IPS DF 19.7 (cell line): ENCODE results near the gene ALG1L2.
"Not testable (repeated sequence)": the region's sequence is repeated elsewhere in the genome, so short reads cannot be mapped to it uniquely, and the experiment has no call there.

Experiments
- DNase-seq: peaks from one replicate; pipeline ENCODE4 v3.0.0-alpha.2; 2013; ENCODE audit warnings: low read depth, low spot score

The ALG1L2 gene

DNA sequence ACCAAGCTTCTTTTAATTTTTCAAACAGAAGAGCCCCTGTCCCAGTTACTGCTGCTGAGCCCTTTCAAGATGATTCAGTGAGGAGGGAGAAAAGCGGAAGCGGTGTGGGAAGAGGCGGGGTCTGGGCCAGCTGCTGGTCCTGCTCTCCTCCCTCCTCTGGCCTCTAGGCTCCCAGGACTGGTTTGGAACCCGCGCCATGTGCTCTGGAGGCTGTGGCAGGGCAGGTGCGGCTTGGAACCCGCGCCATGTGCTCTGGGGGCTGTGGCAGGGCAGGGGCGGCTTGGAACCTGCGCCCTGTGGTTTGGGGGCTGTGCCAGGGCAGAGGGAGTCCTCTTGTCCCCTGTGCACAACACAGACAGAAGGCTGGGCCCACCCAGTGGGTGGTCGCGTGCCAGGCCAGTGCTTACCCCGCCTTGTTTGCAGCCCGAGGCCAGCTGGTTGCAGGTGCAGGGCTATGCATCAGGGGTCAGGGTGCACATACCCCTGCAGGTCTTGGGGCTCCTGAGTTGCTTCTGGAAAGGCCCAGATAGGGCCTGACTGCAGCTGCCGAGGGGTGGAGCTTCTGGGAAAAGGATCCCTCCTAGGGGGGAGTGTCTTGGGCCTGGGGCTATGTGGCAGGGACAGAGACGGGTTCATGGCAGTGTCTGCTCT is 12.2 kb downstream of the ALG1L2 start:
- no peak for DNase-seq

GRCh38 chr3:130094491-130094941 is 12.9 kb downstream of the ALG1L2 start:
- DNase-seq, result not testable (repeated sequence)

DNA sequence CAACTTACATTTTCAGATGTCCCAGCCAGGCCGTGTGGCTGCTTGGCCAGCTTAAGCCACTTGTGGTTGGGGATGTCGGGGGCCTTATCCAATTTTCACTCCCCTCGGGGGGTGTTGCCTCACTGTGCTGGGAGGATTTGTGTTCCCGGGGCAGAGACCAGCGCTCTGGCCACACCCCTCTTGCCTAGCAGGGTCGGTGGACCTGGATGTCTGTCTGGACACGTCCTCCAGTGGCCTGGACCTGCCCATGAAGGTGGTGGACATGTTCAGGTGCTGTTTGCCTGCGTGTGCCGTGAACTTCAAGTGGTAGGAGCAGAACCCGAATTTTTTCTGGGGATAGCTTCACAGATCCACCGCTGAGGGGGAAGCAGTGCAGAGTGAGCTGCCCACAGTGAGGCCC is 14.2 kb downstream of the ALG1L2 start:
- not testable (repeated sequence) for DNase-seq

DNA sequence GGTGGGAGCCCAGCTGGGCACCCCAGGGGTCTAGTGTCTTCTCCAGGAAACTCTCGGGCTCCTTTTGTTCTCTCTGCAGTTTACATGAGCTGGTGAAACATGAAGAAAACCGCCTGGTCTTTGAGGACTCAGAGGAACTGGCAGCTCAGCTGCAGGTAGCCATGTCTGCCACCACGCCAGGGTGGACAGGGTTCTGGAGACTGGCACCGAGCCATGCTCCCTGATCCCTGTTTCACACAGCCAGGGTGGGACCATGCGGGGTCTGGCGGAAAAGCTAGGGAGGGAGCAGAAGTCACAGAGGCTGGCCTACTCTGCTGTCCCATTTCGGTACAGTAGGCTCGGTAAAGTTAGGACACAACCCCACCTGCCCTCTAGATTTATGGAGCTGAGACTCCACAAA is 15.5 kb downstream of the ALG1L2 start:
- not testable (repeated sequence) for DNase-seq

GRCh38 chr3:130097690-130098638 is 16.3 kb downstream of the ALG1L2 start:
- DNase-seq, result not testable (repeated sequence)

GRCh38 chr3:130098639-130099385 is 17.2 kb downstream of the ALG1L2 start:
- not testable (repeated sequence) for DNase-seq

DNA sequence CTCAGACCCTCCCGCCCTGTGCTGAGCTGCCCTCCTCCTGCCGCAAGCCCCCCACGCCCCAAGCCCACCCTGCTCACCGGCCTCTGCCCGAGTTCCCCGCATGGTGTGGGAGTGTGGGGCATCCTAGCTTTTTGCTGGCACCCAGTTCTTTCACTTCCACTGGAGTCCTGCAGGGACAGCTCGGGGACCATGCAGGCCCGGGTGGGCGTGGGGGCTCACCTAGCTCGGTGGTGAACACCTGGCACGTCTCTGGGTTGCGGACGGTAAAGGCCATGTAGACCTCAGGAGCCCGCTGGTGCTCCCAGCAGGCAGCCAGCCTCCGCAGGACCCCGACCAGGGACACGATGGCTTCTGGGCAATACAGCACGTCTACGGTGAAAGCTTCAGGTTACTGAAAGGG is 20.9 kb downstream of the ALG1L2 start:
- not testable (repeated sequence) for DNase-seq

DNA sequence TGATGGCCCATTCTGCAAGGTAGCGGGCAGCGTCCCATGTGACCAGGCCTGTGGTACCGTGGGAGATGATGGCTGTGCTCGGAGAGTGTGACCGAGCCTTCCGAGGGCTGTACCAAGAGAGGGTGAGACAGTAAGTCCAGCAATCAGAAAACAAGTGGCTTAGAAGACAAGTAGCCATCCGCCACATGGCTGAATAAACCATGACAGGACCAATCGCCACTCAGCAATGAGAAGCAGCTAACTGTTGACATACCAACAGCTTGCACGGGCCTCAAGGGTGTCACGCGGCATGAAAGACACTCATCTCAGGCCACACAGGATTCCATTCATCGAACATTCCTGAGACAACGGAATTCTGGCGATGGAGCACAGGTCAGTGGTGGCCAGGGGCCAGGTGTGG is 22.6 kb downstream of the ALG1L2 start:
- DNase-seq, result not testable (repeated sequence)

- not testable (repeated sequence) for DNase-seq
These were observed 25.8 kb downstream of the ALG1L2 start for GRCh38 chr3:130107333-130107995.

GRCh38 chr3:130108836-130109585 is 27.4 kb downstream of the ALG1L2 start:
- DNase-seq, result not testable (repeated sequence)

GRCh38 chr3:130110386-130111169 is 28.9 kb downstream of the ALG1L2 start:
- DNase-seq, result not testable (repeated sequence)

DNA sequence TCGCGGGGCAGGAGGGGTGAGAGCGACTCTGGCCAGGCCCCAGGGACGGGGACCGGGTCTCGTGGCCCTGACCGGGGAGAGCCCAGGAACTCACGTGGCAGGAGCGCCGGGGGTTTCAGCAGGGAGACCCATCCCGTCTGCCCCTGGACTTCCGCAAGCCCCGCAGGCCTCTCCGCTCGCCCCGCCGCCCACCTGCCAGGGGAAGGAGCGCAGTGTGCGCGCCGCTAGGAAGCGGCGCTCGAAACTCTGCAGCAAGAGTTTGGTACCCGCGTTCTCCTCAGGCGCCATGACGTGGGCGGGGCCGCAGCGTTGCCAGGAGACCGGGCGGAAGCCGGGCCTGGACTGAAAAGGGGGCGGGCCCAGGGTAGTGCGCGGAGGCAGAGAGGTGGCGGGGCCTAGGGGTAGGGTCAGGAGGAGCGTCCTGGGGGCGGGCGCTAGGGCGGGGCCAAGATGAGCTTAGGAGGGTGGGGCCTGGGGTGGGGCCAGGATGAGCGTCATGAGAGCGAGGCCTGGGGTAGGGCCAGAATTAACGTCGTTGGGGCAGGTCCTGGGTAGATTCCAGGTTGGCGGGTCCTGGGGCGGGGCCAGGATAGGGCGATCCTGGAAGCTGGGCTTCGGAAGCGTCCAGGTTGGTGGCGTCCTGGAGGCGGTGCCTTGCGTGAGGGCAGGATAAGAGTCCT is 29.7 kb downstream of the ALG1L2 start:
- peak; percentile 60 for DNase-seq

DNA sequence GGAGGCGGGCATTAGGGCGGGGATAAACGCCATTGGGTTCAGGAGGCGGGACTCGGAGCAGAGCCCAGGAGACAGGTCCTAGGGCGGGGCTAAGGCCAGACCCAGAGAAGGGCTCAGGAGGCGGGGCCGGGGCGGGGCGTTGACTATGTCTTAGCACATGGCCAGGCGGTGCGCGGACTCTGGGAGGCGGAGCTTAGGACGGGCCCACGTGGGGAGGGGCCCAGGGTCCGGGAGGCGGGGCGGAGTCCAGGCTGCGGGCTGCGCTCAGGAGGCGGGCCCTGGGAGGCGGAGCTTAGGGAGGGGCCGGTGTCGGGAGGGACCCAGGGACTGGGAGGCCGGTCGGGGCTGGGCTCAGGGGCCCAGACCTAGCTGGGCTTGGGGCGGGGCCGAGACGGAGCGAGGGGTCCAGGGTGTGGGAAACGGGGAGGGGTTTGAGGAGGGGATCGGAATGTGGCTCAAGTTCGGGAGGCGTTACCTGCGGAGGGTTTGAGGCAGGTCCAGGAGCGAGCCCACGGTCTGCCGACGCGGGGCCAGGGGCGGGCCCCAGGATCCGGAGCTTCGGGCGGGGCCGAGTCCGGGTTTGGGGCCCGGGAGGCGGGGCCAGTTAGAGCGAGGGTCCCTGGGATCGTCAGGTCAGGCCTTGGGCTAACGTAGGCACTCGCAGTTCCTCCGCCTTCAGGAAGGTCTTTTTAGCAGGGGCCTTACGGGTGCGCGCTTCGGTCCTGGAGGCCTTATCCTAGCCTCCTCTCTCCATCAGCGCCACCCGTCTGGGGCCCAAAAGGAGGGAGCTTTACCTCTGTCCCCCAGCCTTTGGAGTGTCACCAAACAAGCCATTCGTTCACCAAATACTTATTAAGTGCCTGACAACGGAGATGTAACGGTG is 30.5 kb downstream of the ALG1L2 start:
- not testable (repeated sequence) for DNase-seq

DNA sequence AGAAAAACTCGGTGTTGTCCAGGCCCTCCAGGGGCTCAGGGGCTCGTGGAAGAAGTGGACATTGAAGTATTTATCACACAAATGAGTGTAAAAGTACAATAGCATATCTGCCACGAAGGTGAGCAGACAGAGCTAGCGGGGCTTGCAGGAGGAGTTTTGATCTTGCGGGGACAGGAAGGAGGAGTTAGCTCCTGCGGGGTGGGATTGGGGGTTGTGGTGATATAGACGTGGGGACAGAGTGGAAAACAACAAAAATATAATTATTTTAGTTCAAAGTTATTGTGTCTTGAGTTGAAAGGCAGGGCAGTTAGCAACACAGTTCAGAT is 31.1 kb downstream of the ALG1L2 start:
- DNase-seq, result not testable (repeated sequence)

- DNase-seq, result not testable (repeated sequence)
These were observed 33.8 kb downstream of the ALG1L2 start for GRCh38 chr3:130115400-130115799.

DNA sequence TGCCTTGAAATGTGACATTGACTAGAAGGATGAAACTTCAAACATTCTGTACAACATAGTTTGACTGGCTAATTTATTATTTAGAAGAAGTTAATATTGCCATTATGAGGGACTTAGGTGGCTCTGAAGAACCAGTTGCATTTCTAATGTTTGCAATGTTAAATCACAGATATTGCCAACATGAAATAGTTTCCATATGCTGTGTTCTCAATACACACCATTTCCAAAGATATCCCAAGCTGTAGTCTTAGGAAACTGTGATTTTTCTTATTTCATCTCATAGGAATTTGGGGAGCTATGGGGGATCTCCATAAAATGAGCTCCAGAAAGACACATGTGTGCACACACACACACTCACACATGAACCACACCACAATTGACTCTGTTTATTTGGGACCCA is 36.3 kb downstream of the ALG1L2 start:
- no peak for DNase-seq

- not testable (repeated sequence) for DNase-seq
These were observed 38.2 kb downstream of the ALG1L2 start for GRCh38 chr3:130119824-130120223.

DNA sequence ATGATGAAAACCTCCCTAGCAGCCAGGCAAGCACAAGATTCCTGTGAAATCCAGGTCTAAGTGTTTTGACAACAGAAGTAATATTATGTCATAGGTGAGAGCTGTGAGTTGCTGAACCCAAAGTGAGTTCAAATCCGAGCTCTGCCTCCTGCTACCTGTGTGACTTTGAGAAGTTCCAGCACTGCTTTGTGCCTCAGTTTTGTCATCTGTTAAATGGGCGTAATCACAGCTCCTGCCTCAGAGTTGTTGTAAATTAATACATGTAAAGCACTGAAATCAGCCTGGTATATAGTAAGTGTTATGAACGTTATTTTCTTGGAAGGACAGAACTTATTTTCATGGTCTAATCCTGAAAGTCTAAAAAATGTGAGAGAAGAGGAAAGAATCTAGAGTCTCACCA is 38.7 kb downstream of the ALG1L2 start:
- DNase-seq, result not testable (repeated sequence)
